Osteocyte (in vitro differentiated cells): ENCODE data around the gene KDM6A. TPM values are rescaled to one million over a fixed set of nuclear protein-coding genes. Genes with fewer than 3 reads are reported as not detected.
"Not testable (repeated sequence)": the region's sequence is repeated elsewhere in the genome, so short reads cannot be mapped to it uniquely, and the experiment has no call there.

Experiments used
- DNase-seq: peaks from one replicate; pipeline ENCODE4 v3.0.0; 2021; ENCODE audit warnings: mixed read lengths; ENCODE audit not compliant: unreplicated experiment; ENCODE audit errors: extremely low spot score
- H3K27ac Mint-ChIP-seq: one replicate; pipeline ENCODE4 v1.8.0; 2021; ENCODE audit warnings: mild to moderate bottlenecking, mixed read lengths; ENCODE audit not compliant: unreplicated experiment
- H3K27me3 Mint-ChIP-seq: one replicate; pipeline ENCODE4 v1.8.0; 2021; ENCODE audit warnings: mixed read lengths; ENCODE audit not compliant: unreplicated experiment
- H3K36me3 Mint-ChIP-seq: one replicate; pipeline ENCODE4 v1.8.0; 2021; ENCODE audit warnings: mixed read lengths; ENCODE audit not compliant: unreplicated experiment
- H3K4me1 Mint-ChIP-seq: one replicate; pipeline ENCODE4 v1.8.0; 2021; ENCODE audit warnings: mixed read lengths; ENCODE audit not compliant: unreplicated experiment
- H3K4me3 Mint-ChIP-seq: one replicate; pipeline ENCODE4 v1.8.0; 2021; ENCODE audit warnings: mild to moderate bottlenecking, moderate library complexity, mixed read lengths; ENCODE audit not compliant: unreplicated experiment
- H3K9me3 Mint-ChIP-seq: one replicate; pipeline ENCODE4 v1.8.0; 2021; ENCODE audit warnings: mixed read lengths; ENCODE audit not compliant: unreplicated experiment
- total RNA-seq: library from RNA; stranded (reverse); gene quantifications from 2 replicates; pipeline ENCODE4 v1.2.1, GENCODE V29; 2021
- TF ChIP-seq, protein P1 (sequence below): fragments of 200-600 bp; sonication (generic); IDR thresholded peaks from 2 replicates; pipeline ENCODE4 v1.5.0; 2021; ENCODE audit warnings: antibody characterized with exemption, mild to moderate bottlenecking, moderate library complexity

Gene KDM6A
- total RNA-seq, 1 donor from 2014 or later: 17.6 TPM

DNA sequence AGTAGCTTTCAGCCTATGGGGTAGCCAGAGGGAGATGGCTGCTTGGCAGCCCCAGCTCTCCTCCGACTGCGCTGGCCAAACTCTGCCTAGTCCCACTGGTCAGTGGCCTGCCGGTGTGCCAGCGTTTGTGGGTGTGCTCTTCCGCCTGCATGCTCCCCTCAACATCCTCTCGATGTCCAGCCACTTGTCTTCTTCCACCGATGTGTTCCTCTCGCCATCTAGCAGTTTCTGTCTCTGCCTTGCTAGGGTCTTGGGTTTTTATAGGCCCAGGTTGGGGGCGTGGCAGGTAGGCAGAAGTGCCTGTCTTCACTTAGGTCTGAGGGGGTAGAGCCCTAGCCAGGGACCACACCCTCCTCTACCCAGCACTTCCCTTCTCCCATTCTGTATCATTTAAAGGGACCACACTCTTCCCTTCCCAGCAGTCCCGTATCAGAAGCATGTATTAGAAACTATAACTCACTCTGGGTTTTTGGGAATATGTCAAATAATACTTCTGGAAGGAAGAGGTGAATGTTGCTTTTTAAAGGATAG lies 124.4 kb downstream of the KDM6A start:
- no peaks in the 10 kb centered on the region for H3K27me3 Mint-ChIP-seq
- DNase-seq: no peak
- H3K27ac Mint-ChIP-seq: no peak overlapping the region
- TF ChIP-seq, protein P1, sequence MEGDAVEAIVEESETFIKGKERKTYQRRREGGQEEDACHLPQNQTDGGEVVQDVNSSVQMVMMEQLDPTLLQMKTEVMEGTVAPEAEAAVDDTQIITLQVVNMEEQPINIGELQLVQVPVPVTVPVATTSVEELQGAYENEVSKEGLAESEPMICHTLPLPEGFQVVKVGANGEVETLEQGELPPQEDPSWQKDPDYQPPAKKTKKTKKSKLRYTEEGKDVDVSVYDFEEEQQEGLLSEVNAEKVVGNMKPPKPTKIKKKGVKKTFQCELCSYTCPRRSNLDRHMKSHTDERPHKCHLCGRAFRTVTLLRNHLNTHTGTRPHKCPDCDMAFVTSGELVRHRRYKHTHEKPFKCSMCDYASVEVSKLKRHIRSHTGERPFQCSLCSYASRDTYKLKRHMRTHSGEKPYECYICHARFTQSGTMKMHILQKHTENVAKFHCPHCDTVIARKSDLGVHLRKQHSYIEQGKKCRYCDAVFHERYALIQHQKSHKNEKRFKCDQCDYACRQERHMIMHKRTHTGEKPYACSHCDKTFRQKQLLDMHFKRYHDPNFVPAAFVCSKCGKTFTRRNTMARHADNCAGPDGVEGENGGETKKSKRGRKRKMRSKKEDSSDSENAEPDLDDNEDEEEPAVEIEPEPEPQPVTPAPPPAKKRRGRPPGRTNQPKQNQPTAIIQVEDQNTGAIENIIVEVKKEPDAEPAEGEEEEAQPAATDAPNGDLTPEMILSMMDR: no peak
- no peaks in the 10 kb centered on the region for H3K36me3 Mint-ChIP-seq
- H3K9me3 Mint-ChIP-seq: peaks cover 4% of the 10 kb centered on the region
- H3K4me1 Mint-ChIP-seq: peaks cover 14% of the 10 kb centered on the region
- H3K4me3 Mint-ChIP-seq: no peak overlapping the region

DNA sequence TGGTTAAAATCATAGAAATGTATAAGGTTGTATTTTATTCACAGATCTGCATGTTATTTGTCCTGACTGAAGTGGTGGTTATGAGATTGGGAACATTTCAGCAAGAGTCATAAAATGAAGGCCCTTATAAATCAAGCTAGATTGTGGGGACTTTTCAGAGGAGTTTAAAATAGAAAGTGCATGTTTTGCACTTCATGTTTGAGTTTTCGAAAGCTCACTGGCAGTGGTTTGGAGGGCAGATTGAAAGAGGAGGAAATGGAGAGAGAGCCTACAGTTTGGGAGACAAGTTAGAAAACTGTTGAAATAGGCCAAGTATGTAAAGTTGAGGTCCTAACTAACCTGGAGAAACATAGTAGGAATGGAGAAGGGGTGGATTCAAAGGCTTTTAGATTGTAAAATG lies 124.9 kb downstream of the KDM6A start:
- no peak for DNase-seq
- Mint-ChIP-seq H3K27me3 (no peaks in the 10 kb centered on the region), H3K4me1 (peaks cover 18% of the 10 kb centered on the region), H3K4me3 (no peak overlapping the region), H3K27ac (no peak overlapping the region), H3K9me3 (peaks cover 4% of the 10 kb centered on the region), H3K36me3 (no peaks in the 10 kb centered on the region)
- TF ChIP-seq, protein P1: no peak

GRCh38 chrX:44999237-44999636 lies 126.2 kb downstream of the KDM6A start:
- H3K9me3 Mint-ChIP-seq, H3K4me3 Mint-ChIP-seq, DNase-seq, H3K36me3 Mint-ChIP-seq, H3K27ac Mint-ChIP-seq, H3K27me3 Mint-ChIP-seq: not testable (repeated sequence)
- H3K4me1 Mint-ChIP-seq: peaks cover 26% of the 10 kb centered on the region

DNA sequence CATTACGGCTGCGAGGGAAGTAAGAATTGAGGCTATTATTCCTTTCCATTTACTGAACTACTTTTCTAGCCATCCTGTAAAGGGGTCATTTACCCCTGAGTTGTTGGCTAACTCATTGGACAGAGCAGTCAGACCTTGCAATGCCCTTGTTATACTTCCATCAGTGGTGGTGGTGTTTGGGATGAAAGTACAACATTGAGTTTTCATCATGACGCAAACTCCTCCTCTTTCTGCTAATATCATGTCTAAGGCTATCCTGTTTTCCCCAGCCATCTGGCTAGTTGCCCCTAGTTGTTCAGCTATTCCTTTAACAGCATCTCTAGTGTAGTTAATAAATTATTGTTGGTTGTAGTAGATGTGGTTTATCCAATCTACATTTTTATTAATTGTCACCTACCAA lies 126.9 kb downstream of the KDM6A start:
- not testable (repeated sequence) for H3K27me3 Mint-ChIP-seq, DNase-seq, H3K36me3 Mint-ChIP-seq, H3K27ac Mint-ChIP-seq, H3K9me3 Mint-ChIP-seq, H3K4me3 Mint-ChIP-seq
- H3K4me1 Mint-ChIP-seq: peaks cover 30% of the 10 kb centered on the region

DNA sequence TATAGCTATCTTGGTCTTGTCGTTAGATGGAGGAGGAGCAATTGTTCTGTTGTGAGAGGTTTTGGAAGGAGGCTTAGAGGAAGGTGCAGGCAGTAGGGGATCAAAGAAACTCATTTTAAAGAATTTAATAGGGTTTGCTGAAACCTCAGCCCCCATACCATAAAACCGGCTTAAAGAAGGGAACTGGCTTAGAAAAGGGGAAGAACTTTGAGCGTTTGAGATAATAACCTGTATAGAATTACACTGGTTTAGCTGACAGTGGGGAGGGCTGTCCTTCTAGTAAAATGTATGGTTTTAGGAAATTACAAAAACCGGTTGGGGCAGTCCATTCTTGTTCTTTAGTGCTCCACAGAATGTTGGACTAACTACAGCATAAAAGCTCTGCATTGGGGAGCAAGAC lies 128.1 kb downstream of the KDM6A start:
- Mint-ChIP-seq H3K4me1 (peaks cover 30% of the 10 kb centered on the region), H3K27ac (no peak overlapping the region), H3K9me3 (peaks cover 8% of the 10 kb centered on the region), H3K27me3 (no peaks in the 10 kb centered on the region), H3K4me3 (no peak overlapping the region), H3K36me3 (no peaks in the 10 kb centered on the region)
- DNase-seq: no peak
- TF ChIP-seq, protein P1: no peak

DNA sequence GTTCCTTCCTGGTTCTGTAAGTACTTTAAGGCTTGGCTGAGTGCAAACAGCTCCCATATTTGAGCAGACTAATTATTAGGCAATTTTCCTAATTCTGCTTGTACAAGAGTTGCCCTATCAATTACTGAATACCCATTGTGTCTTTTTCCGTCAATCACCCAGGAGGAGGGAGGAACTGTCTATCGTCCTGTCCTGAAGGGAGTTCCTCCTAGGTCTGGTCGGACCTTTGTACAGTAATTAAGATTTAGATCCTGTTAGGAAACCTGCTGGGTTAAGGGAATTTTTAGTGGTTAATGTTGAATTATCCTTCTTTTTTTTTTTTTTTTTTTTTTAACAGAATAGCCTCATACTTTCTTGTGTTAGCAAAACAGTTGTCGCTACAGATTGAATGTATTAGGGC lies 130.1 kb downstream of the KDM6A start:
- Mint-ChIP-seq H3K4me1 (peaks cover 27% of the 10 kb centered on the region), H3K9me3 (peaks cover 18% of the 10 kb centered on the region), H3K27me3 (no peaks in the 10 kb centered on the region), H3K36me3 (no peaks in the 10 kb centered on the region), H3K4me3 (no peak overlapping the region), H3K27ac (no peak overlapping the region)
- TF ChIP-seq, protein P1: no peak
- DNase-seq: no peak
